HuH-7.5 (cell line): Measurements from ENCODE around the gene SMKR1.
"Not testable (repeated sequence)": the region's sequence is repeated elsewhere in the genome, so short reads cannot be mapped to it uniquely, and the experiment has no call there.

Experiments
- DNase-seq: peaks from one replicate; pipeline ENCODE4 v3.0.0; 2011; ENCODE audit warnings: low spot score

The SMKR1 gene

GRCh38 chr7:129482781-129483180, 19.6 kb upstream of the SMKR1 start:
- no peak for DNase-seq

- DNase-seq, result no peak
Observed at GRCh38 chr7:129489491-129489890, 12.8 kb upstream of the SMKR1 start.

GRCh38 chr7:129492391-129492790, 9.9 kb upstream of the SMKR1 start:
- no peak for DNase-seq

GRCh38 chr7:129493555-129493954, 8.8 kb upstream of the SMKR1 start:
- no peak for DNase-seq

GRCh38 chr7:129494041-129494440, 8.3 kb upstream of the SMKR1 start:
- no peak for DNase-seq

- DNase-seq, result no peak
Observed at GRCh38 chr7:129495987-129496386, 6.3 kb upstream of the SMKR1 start.

GRCh38 chr7:129496653-129497052, 5.7 kb upstream of the SMKR1 start:
- no peak for DNase-seq

- no peak for DNase-seq
Observed at GRCh38 chr7:129497156-129497555, 5.2 kb upstream of the SMKR1 start.

- no peak for DNase-seq
Observed at GRCh38 chr7:129498021-129498420, 4.3 kb upstream of the SMKR1 start.

- no peak for DNase-seq
Observed at GRCh38 chr7:129499999-129500398, 2.3 kb upstream of the SMKR1 start.

- DNase-seq, result no peak
Observed at GRCh38 chr7:129502708-129503685, 666 bp downstream of the SMKR1 start.

- DNase-seq, result no peak
Observed at GRCh38 chr7:129503725-129504124, 1.4 kb downstream of the SMKR1 start.

- no peak for DNase-seq
Observed at GRCh38 chr7:129512192-129512591, 9.9 kb downstream of the SMKR1 start.

GRCh38 chr7:129513546-129513945, 11.2 kb downstream of the SMKR1 start:
- DNase-seq, result no peak

GRCh38 chr7:129514683-129515082, 12.4 kb downstream of the SMKR1 start:
- no peak for DNase-seq

- no peak for DNase-seq
Observed at GRCh38 chr7:129515381-129515780, 13.1 kb downstream of the SMKR1 start.

GRCh38 chr7:129517931-129518330, 15.6 kb downstream of the SMKR1 start:
- DNase-seq, result no peak

- no peak for DNase-seq
Observed at GRCh38 chr7:129519464-129519863, 17.1 kb downstream of the SMKR1 start.

- peak; percentile 42 for DNase-seq
Observed at GRCh38 chr7:129522088-129522970, 20.0 kb downstream of the SMKR1 start.

- DNase-seq, result no peak
Observed at GRCh38 chr7:129522971-129523340, 20.6 kb downstream of the SMKR1 start.

- no peak for DNase-seq
Observed at GRCh38 chr7:129523924-129524323, 21.6 kb downstream of the SMKR1 start.

GRCh38 chr7:129524405-129524804, 22.1 kb downstream of the SMKR1 start:
- not testable (repeated sequence) for DNase-seq
